BE2C (cell line): Measurements from ENCODE around the gene SF1.
A peak's percentile ranks its signal among the peaks of the same experiment; 100 is the strongest.

Experiments used
- DNase-seq: peaks from one replicate; pipeline ENCODE4 v3.0.0-alpha.2; 2020
- H3K27me3 ChIP-seq: fragments of 250-450 bp; sonication (Bioruptor Pico); 2 replicates; pipeline ENCODE4 v1.5.1; 2020; ENCODE audit warnings: mild to moderate bottlenecking
- H3K36me3 ChIP-seq: fragments of 250-450 bp; sonication (Bioruptor Pico); 2 replicates; pipeline ENCODE4 v1.5.1; 2020; ENCODE audit warnings: mild to moderate bottlenecking
- H3K4me1 ChIP-seq: fragments of 250-450 bp; sonication (Bioruptor Pico); 2 replicates; pipeline ENCODE4 v1.5.1; 2020
- H3K4me3 ChIP-seq: 2 replicates; pipeline ENCODE4 v1.5.1; 2011; ENCODE audit warnings: low read depth, low read length
- H3K9me3 ChIP-seq: fragments of 250-450 bp; sonication (Bioruptor Pico); 2 replicates; pipeline ENCODE4 v1.5.1; 2020
- CTCF ChIP-seq: IDR thresholded peaks from 2 replicates; pipeline ENCODE4 v1.5.1; 2012; ENCODE audit warnings: mild to moderate bottlenecking, low read depth, low read length

The SF1 gene

GRCh38 chr11:64747961-64748665 lies 30.2 kb downstream of the SF1 start:
- H3K27me3 ChIP-seq, result peaks cover 14% of the 10 kb centered on the region
- no peak for TF ChIP-seq CTCF
- H3K4me1 ChIP-seq, result no peaks in the 10 kb centered on the region; the same call in 1 of the 2 replicates
- DNase-seq, result no peak
- no peaks in the 10 kb centered on the region for H3K9me3 ChIP-seq
- no peak overlapping the region for H3K4me3 ChIP-seq
- no peaks in the 10 kb centered on the region for H3K36me3 ChIP-seq

DNA sequence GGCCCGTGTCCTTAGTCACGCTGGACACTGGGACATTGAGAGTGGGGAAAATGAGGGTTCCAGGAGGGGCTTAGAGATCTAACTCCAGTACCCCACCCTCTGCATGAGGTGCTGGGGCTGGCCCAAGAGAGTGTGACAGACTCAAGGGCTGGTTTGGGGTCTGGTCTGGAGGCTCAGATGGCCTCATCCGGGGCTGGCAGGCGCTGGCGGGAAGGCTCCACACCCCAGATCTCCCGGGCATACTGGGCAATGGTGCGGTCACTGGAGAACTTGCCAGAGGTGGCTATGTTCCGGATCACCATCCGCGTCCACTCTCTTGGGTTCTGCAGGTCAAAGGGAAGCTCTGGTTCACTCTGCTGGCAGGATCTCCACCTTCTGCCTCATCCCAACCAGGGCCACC lies 31.9 kb downstream of the SF1 start:
- no peaks in the 10 kb centered on the region for H3K36me3 ChIP-seq
- no peak overlapping the region for H3K4me3 ChIP-seq
- no peak for DNase-seq
- no peak for TF ChIP-seq CTCF
- H3K27me3 ChIP-seq, result peaks cover 27% of the 10 kb centered on the region
- no peaks in the 10 kb centered on the region for H3K9me3 ChIP-seq
- H3K4me1 ChIP-seq, result no peaks in the 10 kb centered on the region; the same call in 1 of the 2 replicates

- Histone ChIP-seq H3K4me3 (peak overlapping the region; percentile 41), H3K27me3 (peaks cover 27% of the 10 kb centered on the region), H3K9me3 (no peaks in the 10 kb centered on the region), H3K4me1 (no peaks in the 10 kb centered on the region; the same call in 1 of the 2 replicates), H3K36me3 (no peaks in the 10 kb centered on the region)
- no peak for DNase-seq
- no peak for TF ChIP-seq CTCF
These were observed 32.6 kb downstream of the SF1 start for GRCh38 chr11:64745521-64746328.

GRCh38 chr11:64745189-64745520 lies 33.2 kb downstream of the SF1 start:
- Histone ChIP-seq H3K27me3 (peaks cover 27% of the 10 kb centered on the region), H3K4me3 (peak overlapping the region; percentile 41), H3K36me3 (no peaks in the 10 kb centered on the region), H3K9me3 (no peaks in the 10 kb centered on the region), H3K4me1 (no peaks in the 10 kb centered on the region; the same call in 1 of the 2 replicates)
- TF ChIP-seq CTCF, result no peak
- DNase-seq, result no peak

- Histone ChIP-seq H3K4me3 (peak overlapping the region; percentile 41), H3K9me3 (no peaks in the 10 kb centered on the region), H3K36me3 (no peaks in the 10 kb centered on the region), H3K4me1 (no peaks in the 10 kb centered on the region; the same call in 1 of the 2 replicates), H3K27me3 (peaks cover 27% of the 10 kb centered on the region)
- no peak for TF ChIP-seq CTCF
- no peak for DNase-seq
These were observed 33.7 kb downstream of the SF1 start for GRCh38 chr11:64744544-64745188.
